Esophagus (tissue), 2 donors: Measurements from ENCODE around the gene PKNOX2. TPM values are rescaled to one million over a fixed set of nuclear protein-coding genes. Genes with fewer than 3 reads are reported as not detected.

Source experiments
- H3K27ac ChIP-seq, 2 donors: one replicate each; pipeline ENCODE4 v1.5.1; 2013; ENCODE audit warnings: low read depth in 2 of 2, mild to moderate bottlenecking in 2 of 2, inconsistent platforms in 1 of 2, low read length in 1 of 2, moderate library complexity in 1 of 2
- H3K27me3 ChIP-seq, 2 donors: one replicate each; pipeline ENCODE4 v1.6.1; 2013; ENCODE audit warnings: low read length in 2 of 2, control low read depth in 1 of 2, mild to moderate bottlenecking in 1 of 2; ENCODE audit not compliant: insufficient read depth in 2 of 2, control insufficient read depth in 1 of 2
- H3K36me3 ChIP-seq, 2 donors: one replicate each; pipeline ENCODE4 v1.6.1; 2013; ENCODE audit warnings: low read length in 1 of 2; ENCODE audit not compliant: control insufficient read depth in 2 of 2, insufficient read depth in 2 of 2
- H3K4me1 ChIP-seq, 2 donors: one replicate each; pipeline ENCODE4 v1.6.1; 2013; ENCODE audit warnings: low read length in 1 of 2; ENCODE audit not compliant: control insufficient read depth in 2 of 2, insufficient read depth in 2 of 2
- H3K4me3 ChIP-seq, 2 donors: one replicate each; pipeline ENCODE4 v1.5.1; 2013; ENCODE audit warnings: low read length in 2 of 2, mild to moderate bottlenecking in 2 of 2, low read depth in 1 of 2, moderate library complexity in 1 of 2
- H3K9me3 ChIP-seq, 2 donors: one replicate each; pipeline ENCODE4 v1.6.1; 2013; ENCODE audit warnings: mild to moderate bottlenecking in 2 of 2, low read depth in 1 of 2, low read length in 1 of 2, moderate library complexity in 1 of 2; ENCODE audit not compliant: control insufficient read depth in 2 of 2, insufficient read depth in 1 of 2
- WGBS, 2 donors: extraction: QIAGEN DNeasy Blood & Tissue Kit; methylation state at CpG; one replicate each; pipeline ENCODE4 v1.1.7; 2013; 5-methylcytosine and 5-hydroxymethylcytosine counted together
- polyA plus RNA-seq, 2 donors: library from polyadenylated mRNA; stranded (reverse); fragments of 200-250 nt; gene quantifications; one replicate each; pipeline ENCODE4 v1.2.3, GENCODE V29; 2013
- donor health status: healthy with polysubstance abuse.
- donor health status: Bipolar disorder and iron deficiency.

PKNOX2 gene
- polyA plus RNA-seq, 2 donors, result 0.24 to 0.43 TPM

DNA sequence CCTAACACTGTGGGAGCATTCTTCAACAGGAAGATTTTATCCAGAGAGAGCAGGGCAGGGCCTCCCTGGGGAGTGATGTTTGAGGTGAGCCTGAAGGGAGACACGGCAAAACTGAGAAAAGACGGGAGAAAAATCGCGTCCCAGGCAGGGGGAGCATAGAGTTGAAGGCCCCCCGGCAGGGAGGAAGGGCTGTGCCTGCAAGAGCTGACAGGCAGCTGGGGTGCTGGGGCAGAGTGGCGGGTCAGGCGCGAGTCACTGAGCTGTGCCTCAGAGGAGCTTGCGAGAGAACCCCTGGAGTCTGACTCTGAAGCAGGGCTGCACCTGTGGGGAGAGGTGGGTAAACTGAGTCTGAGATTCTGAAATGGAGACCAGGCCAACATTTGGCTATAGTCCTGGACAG, 14.8 kb downstream of the PKNOX2 start:
- Histone ChIP-seq H3K4me1 (no peaks in the 10 kb centered on the region), H3K27me3 (no peaks in the 10 kb centered on the region), H3K4me3 (no peak overlapping the region), H3K9me3 (no peaks in the 10 kb centered on the region), H3K27ac (no peak overlapping the region), H3K36me3 (no peaks in the 10 kb centered on the region)
- 73 to 85% methylated on average over 9 of the region's 9 CpGs for WGBS, 2 donors

- no peaks in the 10 kb centered on the region for H3K27me3 ChIP-seq
- 81 to 86% methylated on average over 11 of the region's 11 CpGs for WGBS, 2 donors
Measured at GRCh38 chr11:125179895-125180294, 15.3 kb downstream of the PKNOX2 start.

DNA sequence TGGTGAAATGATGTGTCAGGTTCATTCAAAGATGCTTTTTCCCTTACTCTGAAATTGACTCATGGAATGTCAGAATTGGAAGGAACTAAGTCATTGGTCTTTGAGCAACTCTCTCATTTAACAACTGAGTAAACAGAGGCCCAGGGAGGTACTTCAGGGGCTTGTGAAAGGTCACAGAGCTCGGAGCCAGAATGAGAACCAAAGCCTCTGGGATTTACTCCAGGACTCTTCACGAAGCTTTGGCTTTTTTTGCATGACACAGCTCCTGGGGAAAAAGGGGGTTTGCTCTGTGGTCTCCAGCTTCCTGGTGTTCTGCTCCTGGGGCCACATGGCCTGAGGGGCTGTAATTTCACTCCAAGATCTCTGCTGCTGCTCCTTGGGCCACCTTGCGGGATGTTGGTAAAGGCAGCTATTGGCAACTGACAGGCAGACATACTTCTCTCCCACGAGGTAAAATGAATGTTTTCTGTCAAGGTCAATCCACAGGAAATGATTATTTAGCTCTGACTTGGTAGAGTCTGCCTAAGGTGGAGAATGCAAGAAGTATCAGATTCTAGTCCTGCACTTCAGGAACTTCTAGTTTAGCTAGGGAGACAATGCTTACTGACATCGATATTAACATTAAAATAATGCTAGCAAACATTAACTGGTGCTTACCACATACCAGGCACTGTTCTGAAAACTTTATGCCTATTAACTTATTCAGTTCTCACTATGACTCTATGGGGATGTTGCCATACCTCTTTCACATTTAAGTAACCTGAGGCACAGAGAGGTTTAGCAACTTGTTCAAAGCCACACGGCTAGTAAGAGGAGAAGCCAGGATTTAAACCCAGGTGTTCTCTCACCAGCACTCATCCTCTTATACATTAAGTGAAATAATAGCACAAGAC, 16.1 kb downstream of the PKNOX2 start:
- WGBS, 2 donors, result 51 to 54% methylated on average over 6 of the region's 6 CpGs
- Histone ChIP-seq H3K36me3 (no peaks in the 10 kb centered on the region), H3K4me1 (no peaks in the 10 kb centered on the region), H3K27ac (no peak overlapping the region), H3K27me3 (no peaks in the 10 kb centered on the region), H3K9me3 (no peaks in the 10 kb centered on the region), H3K4me3 (no peak overlapping the region)

More at GRCh38 chr11:125179895-125180294, 15.3 kb downstream of the PKNOX2 start:
- Histone ChIP-seq H3K9me3 (no peaks in the 10 kb centered on the region), H3K4me1 (no peaks in the 10 kb centered on the region), H3K27ac (no peak overlapping the region), H3K4me3 (no peak overlapping the region), H3K36me3 (no peaks in the 10 kb centered on the region)

GRCh38 chr11:125182573-125182972, 18.0 kb downstream of the PKNOX2 start:
- H3K9me3 ChIP-seq, result no peaks in the 10 kb centered on the region
- no peaks in the 10 kb centered on the region for H3K4me1 ChIP-seq
- no peaks in the 10 kb centered on the region for H3K36me3 ChIP-seq
- H3K27ac ChIP-seq, result no peak overlapping the region
- H3K4me3 ChIP-seq, result no peak overlapping the region
- H3K27me3 ChIP-seq, result no peaks in the 10 kb centered on the region

- H3K27me3 ChIP-seq, result no peaks in the 10 kb centered on the region
- H3K27ac ChIP-seq, result no peak overlapping the region
- H3K4me1 ChIP-seq, result no peaks in the 10 kb centered on the region
- 72 to 78% methylated on average over 1 of the region's 1 CpG for WGBS, 2 donors
- no peak overlapping the region for H3K4me3 ChIP-seq
- H3K9me3 ChIP-seq, result no peaks in the 10 kb centered on the region
- no peaks in the 10 kb centered on the region for H3K36me3 ChIP-seq
Measured at GRCh38 chr11:125183641-125184040, 19.1 kb downstream of the PKNOX2 start.

DNA sequence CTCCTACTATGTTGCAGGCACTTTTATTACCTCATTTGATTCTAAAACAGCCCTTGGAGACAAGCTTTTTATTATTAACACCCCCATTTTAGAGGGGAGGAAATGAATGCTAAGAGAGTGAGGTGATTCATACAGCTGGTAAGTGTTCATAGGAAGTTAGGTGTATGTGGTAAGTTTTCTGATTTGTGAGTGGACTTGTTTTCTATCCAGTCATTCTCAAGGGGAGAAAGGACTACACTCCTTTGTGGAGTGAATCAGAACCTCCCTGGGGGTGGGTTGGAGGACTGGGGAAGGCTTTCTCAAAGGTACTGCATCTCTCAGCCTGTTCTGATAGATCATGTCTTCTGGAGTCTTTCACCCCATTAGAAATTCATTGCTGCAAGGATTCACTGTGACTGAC, 23.5 kb downstream of the PKNOX2 start:
- no peaks in the 10 kb centered on the region for H3K9me3 ChIP-seq
- no peaks in the 10 kb centered on the region for H3K27me3 ChIP-seq
- H3K36me3 ChIP-seq, result no peaks in the 10 kb centered on the region
- no peak overlapping the region for H3K27ac ChIP-seq
- no peaks in the 10 kb centered on the region for H3K4me1 ChIP-seq
- H3K4me3 ChIP-seq, result no peak overlapping the region

GRCh38 chr11:125190566-125190965, 26.0 kb downstream of the PKNOX2 start:
- no peaks in the 10 kb centered on the region for H3K27me3 ChIP-seq
- H3K27ac ChIP-seq, result no peak overlapping the region
- WGBS, 2 donors, result 70 to 74% methylated on average over 5 of the region's 5 CpGs
- H3K4me1 ChIP-seq, result no peaks in the 10 kb centered on the region
- no peak overlapping the region for H3K4me3 ChIP-seq
- H3K9me3 ChIP-seq, result no peaks in the 10 kb centered on the region
- H3K36me3 ChIP-seq, result no peaks in the 10 kb centered on the region

DNA sequence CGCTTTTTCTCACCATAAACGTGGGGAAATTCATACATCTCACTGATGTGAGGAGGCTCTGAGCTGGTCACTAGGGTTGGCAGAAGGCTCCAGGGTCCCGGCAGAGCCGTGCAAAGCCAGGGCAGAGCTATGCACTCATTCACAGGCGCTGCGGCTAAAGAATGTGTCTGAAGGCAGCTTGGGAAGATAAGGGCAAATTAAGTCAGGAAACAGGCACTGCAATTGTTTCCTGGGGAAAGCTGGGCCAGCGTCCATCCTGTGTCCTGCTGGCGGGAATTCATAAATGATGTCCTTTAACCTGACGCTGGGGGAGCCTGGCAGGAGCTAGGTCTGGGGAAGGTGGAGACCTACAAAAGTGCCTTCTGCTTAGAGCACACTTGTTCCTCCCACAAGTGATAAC, 27.6 kb downstream of the PKNOX2 start:
- Histone ChIP-seq H3K4me1 (no peaks in the 10 kb centered on the region), H3K27me3 (no peaks in the 10 kb centered on the region), H3K27ac (no peak overlapping the region), H3K4me3 (no peak overlapping the region), H3K9me3 (no peaks in the 10 kb centered on the region), H3K36me3 (no peaks in the 10 kb centered on the region)
- WGBS, 2 donors, result 43 to 55% methylated on average over 9 of the region's 9 CpGs

DNA sequence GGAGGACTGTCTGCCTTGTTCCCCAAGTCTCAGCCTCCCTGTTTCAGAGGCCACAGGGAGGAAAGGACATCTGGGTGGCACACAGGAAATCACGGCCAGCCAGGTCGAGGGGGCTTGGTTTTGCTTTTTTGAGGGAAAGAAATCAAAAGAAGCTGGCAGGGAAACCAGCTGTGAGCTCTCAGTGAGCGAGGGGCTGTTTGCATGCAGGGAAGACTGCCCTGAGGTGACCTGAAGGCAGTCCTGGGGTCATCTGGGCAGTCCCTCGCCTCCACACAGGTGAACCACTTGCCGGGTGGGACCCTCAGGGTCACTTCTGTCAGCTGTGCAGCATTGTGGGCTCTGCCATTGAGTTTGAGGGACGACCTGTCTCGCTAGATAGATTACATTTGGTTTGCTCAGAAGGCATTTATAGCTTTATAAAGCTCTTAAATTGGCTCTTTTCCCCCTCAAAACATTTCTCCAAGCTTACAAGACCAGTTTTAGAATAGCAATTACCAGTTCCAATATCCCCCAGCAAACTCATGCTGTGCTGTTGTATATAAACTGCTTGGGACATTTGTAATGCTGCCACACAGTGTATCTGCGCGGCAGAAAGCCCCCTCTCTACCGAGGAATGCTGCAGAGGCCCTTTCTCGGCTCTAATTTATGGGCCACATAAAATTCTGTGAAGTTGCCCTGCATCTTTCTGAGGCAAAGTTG, 28.3 kb downstream of the PKNOX2 start:
- 74 to 76% methylated on average over 11 of the region's 11 CpGs for WGBS, 2 donors
- no peak overlapping the region for H3K27ac ChIP-seq

DNA sequence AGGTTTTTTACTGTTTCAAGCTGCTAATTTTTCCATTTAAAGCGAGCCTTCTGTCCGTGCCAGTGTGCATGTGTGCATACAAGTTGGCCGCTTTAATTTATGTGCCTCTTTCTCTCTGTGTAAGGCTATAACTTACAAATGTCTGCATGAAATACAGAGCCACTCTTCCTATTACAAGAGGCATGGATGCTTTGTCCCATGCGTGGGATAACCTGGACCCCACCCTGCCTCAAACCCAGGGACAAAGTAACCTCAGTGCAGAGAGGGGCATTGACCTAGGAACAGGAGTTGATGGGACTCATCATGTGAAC, 28.8 kb downstream of the PKNOX2 start:
- whole genome bisulfite sequencing, 2 donors, result 92 to 93% methylated on average over 4 of the region's 4 CpGs
- Histone ChIP-seq H3K9me3 (no peaks in the 10 kb centered on the region), H3K4me1 (no peaks in the 10 kb centered on the region), H3K27me3 (no peaks in the 10 kb centered on the region), H3K36me3 (no peaks in the 10 kb centered on the region), H3K27ac (no peak overlapping the region), H3K4me3 (no peak overlapping the region)

More for the DNA sequence above, 28.3 kb downstream of the PKNOX2 start:
- no peaks in the 10 kb centered on the region for H3K4me1 ChIP-seq
- H3K36me3 ChIP-seq, result no peaks in the 10 kb centered on the region
- no peaks in the 10 kb centered on the region for H3K9me3 ChIP-seq
- H3K27me3 ChIP-seq, result no peaks in the 10 kb centered on the region
- no peak overlapping the region for H3K4me3 ChIP-seq
